B cell (primary cell): ENCODE data around the gene CTTNBP2NL. TPM values are rescaled to one million over a fixed set of nuclear protein-coding genes. Genes with fewer than 3 reads are reported as not detected.

ENCODE experiments used
- ATAC-seq: fragments of 200-7000 bp; cut with Tn5 transposase; one replicate; pipeline ENCODE4 v1.10.0; 2021; ENCODE audit warnings: low read depth, mild to moderate bottlenecking, moderate number of reproducible peaks, moderate library complexity
- CTCF ChIA-PET: fragments of 350-600 bp; sonication (Branson Sonifier 250); formaldehyde crosslinking; loops from one replicate; lab custom pipeline; 2021; ENCODE audit warnings: antibody characterized with exemption, inconsistent platforms; lab: Charles Lee
- POLR2A ChIA-PET: fragments of 350-600 bp; sonication (Branson Sonifier 250); formaldehyde crosslinking; loops from one replicate; lab custom pipeline; 2021; ENCODE audit warnings: antibody characterized with exemption; lab: Charles Lee
- DNase-seq: peaks from one replicate; pipeline ENCODE4 v3.0.0; 2013
- H2AFZ ChIP-seq: 2 replicates; pipeline ENCODE4 v1.6.1; 2012; ENCODE audit warnings: mild to moderate bottlenecking, low read depth, low read length; ENCODE audit not compliant: insufficient read depth, poor library complexity, severe bottlenecking
- H3K27ac ChIP-seq, 2 donors: 1 replicate in 1 of 2; 2 replicates in 1 of 2; pipeline ENCODE4 v1.5.1; 2012 to 2013; ENCODE audit warnings: low read length in 2 of 2, mild to moderate bottlenecking in 2 of 2, moderate library complexity in 1 of 2
- H3K27me3 ChIP-seq, 4 experiments: fragments of 200-600 bp in 1 of 4; sonication (generic) in 1 of 4; replicated peaks in 1 of 4; 1 replicate in 2 of 4; 2 replicates in 2 of 4; pipeline versions ENCODE4 v1.6.1 to v1.7.0; 2013 to 2016; ENCODE audit warnings: low read length in 3 of 4, mild to moderate bottlenecking in 2 of 4, mixed read lengths in 1 of 4, moderate library complexity in 1 of 4; ENCODE audit not compliant: insufficient read depth in 4 of 4, control insufficient read depth in 3 of 4; ENCODE audit errors: control extremely low read depth in 1 of 4
- H3K36me3 ChIP-seq, 2 experiments: replicated peaks in 1 of 2; 1 replicate in 1 of 2; 2 replicates in 1 of 2; pipeline versions ENCODE4 v1.6.1 to v1.7.1; 2013; ENCODE audit warnings: low read length in 1 of 2; ENCODE audit not compliant: insufficient read depth in 2 of 2, control insufficient read depth in 1 of 2; ENCODE audit errors: control extremely low read depth in 1 of 2, extremely low read depth in 1 of 2
- H3K4me1 ChIP-seq, 2 donors: fragments of 200-600 bp in 1 of 2; sonication (generic) in 1 of 2; 1 replicate in 1 of 2; 2 replicates in 1 of 2; pipeline versions ENCODE4 v1.5.1 to v1.6.1; 2013 to 2017; ENCODE audit warnings: low read length in 2 of 2; ENCODE audit not compliant: control insufficient read depth in 2 of 2, insufficient read depth in 2 of 2
- H3K4me2 ChIP-seq: replicated peaks from 2 replicates; pipeline ENCODE3; 2012; ENCODE audit warnings: mild to moderate bottlenecking, low read depth, low read length; ENCODE audit not compliant: poor library complexity, severe bottlenecking
- H3K4me3 ChIP-seq, 5 experiments: fragments of 200-600 bp in 1 of 5; sonication (generic) in 1 of 5; 1 replicate in 3 of 5; 2 replicates in 2 of 5; pipeline versions ENCODE4 v1.5.1 to v1.7.0; 2011 to 2016; ENCODE audit warnings: low read length in 4 of 5, mild to moderate bottlenecking in 4 of 5, low read depth in 2 of 5, control low read depth in 1 of 5, moderate library complexity in 1 of 5; ENCODE audit not compliant: insufficient read depth in 1 of 5; ENCODE audit errors: control extremely low read depth in 1 of 5, extremely low read depth in 1 of 5
- H3K79me2 ChIP-seq: fragments of 200-600 bp; sonication (generic); one replicate; pipeline ENCODE4 v1.6.0; 2016; ENCODE audit warnings: low read length; ENCODE audit not compliant: control insufficient read depth, insufficient read depth
- H3K9ac ChIP-seq: fragments of 200-600 bp; sonication (generic); 2 replicates; pipeline ENCODE4 v1.6.1; 2017; ENCODE audit warnings: mild to moderate bottlenecking, low read length, moderate library complexity
- H3K9me3 ChIP-seq, 3 donors: one replicate each; pipeline versions ENCODE4 v1.6.1 to v1.7.1; 2013; ENCODE audit warnings: low read length in 2 of 3; ENCODE audit not compliant: control insufficient read depth in 2 of 3, insufficient read depth in 1 of 3; ENCODE audit errors: control extremely low read depth in 1 of 3
- H4K20me1 ChIP-seq: 2 replicates; pipeline ENCODE4 v1.6.0; 2012; ENCODE audit warnings: mild to moderate bottlenecking, low read length; ENCODE audit not compliant: insufficient read depth, control insufficient read depth, poor library complexity, severe bottlenecking
- H3K27ac Mint-ChIP-seq: one replicate; pipeline ENCODE4 v1.8.0; 2021; ENCODE audit warnings: mixed read lengths
- H3K27me3 Mint-ChIP-seq: one replicate; pipeline ENCODE4 v1.8.0; 2021; ENCODE audit warnings: mixed read lengths
- H3K4me1 Mint-ChIP-seq: one replicate; pipeline ENCODE4 v1.8.0; 2021; ENCODE audit warnings: mixed read lengths
- H3K4me3 Mint-ChIP-seq: one replicate; pipeline ENCODE4 v1.8.0; 2021; ENCODE audit warnings: mixed read lengths
- H3K9me3 Mint-ChIP-seq: one replicate; pipeline ENCODE4 v1.8.0; 2022; ENCODE audit warnings: mixed read lengths; ENCODE audit not compliant: insufficient read depth
- CTCF ChIP-seq: fragments of 200-600 bp; IDR thresholded peaks from one replicate; pipeline ENCODE4 v1.8.0; 2022; ENCODE audit warnings: antibody characterized with exemption, mild to moderate bottlenecking
- EZH2 ChIP-seq: IDR thresholded peaks from 2 replicates; pipeline ENCODE4 v1.6.1; 2012; ENCODE audit warnings: borderline replicate concordance, low read depth, mild to moderate bottlenecking, moderate library complexity, low read length; ENCODE audit not compliant: insufficient read depth, poor library complexity, severe bottlenecking
- WGBS: methylation state at CpG from one replicate; pipeline ENCODE4 v1.1.5; 2013; ENCODE audit warnings: missing lambda C conversion rate; ENCODE audit not compliant: insufficient coverage; 5-methylcytosine and 5-hydroxymethylcytosine counted together
- intact Hi-C: fragments of 100-400 bp; cut with micrococcal nuclease; formaldehyde crosslinking; loops from one replicate; pipeline ENCODE4 v1.10.0; 2022
- polyA plus RNA-seq: library from polyadenylated mRNA; depleted of rRNA; stranded (reverse); fragments of >200 nt; gene quantifications from 2 replicates; pipeline ENCODE4 v1.2.3, GENCODE V29; 2012
- total RNA-seq, 2 donors: library from RNA; stranded (reverse); fragments of 120-200 nt in 1 of 2; gene quantifications; 1 replicate in 1 of 2; 2 replicates in 1 of 2; pipeline versions ENCODE4 v1.2.3 to v1.2.4, GENCODE V29; 2013 to 2022

The CTTNBP2NL gene
- total and polyA plus RNA-seq, 2 donors (not counting 1 experiment from before 2014, with no cell fraction given) = 0.46 to 28.9 TPM

- no peaks in the 10 kb centered on the region for H3K79me2 ChIP-seq
- H3K9ac ChIP-seq = no peak overlapping the region
- 79% methylated on average over 2 of the region's 3 CpGs for WGBS
- Mint-ChIP-seq H3K27me3 (peaks cover 39% of the 10 kb centered on the region), H3K9me3 (no peaks in the 10 kb centered on the region), H3K4me3 (no peak overlapping the region), H3K4me1 (peaks cover 17% of the 10 kb centered on the region), H3K27ac (no peak overlapping the region)
- no peak overlapping the region for H2AFZ ChIP-seq
- H3K4me3 ChIP-seq = no peak overlapping the region
- no peaks in the 10 kb centered on the region for H3K36me3 ChIP-seq
- TF ChIP-seq CTCF (no peak), EZH2 (no peak)
- H3K4me2 ChIP-seq = no peak overlapping the region
- DNase-seq (no peak), ATAC-seq (no peak)
- H3K4me1 ChIP-seq = peaks cover 10 to 14% of the 10 kb centered on the region in 2 donors
- CTCF ChIA-PET = no interaction called here
- H3K27me3 ChIP-seq = peaks cover 0 to 29% (median 18%) of the 10 kb centered on the region in 4 experiments
- no peak overlapping the region for H3K27ac ChIP-seq
- POLR2A ChIA-PET = no interaction called here
- H4K20me1 ChIP-seq = no peaks in the 10 kb centered on the region
- intact Hi-C loops = no loop called here
- peaks cover 0 to 11% (median 1%) of the 10 kb centered on the region in 3 donors for H3K9me3 ChIP-seq
Measured at GRCh38 chr1:112470966-112471365, 75.0 kb downstream of the CTTNBP2NL start.

GRCh38 chr1:112472142-112472541, 76.1 kb downstream of the CTTNBP2NL start:
- no peak overlapping the region for H3K4me2 ChIP-seq
- peaks cover 0 to 17% (median 11%) of the 10 kb centered on the region in 3 donors for H3K9me3 ChIP-seq
- no peak overlapping the region for H3K27ac Mint-ChIP-seq
- no peak for TF ChIP-seq EZH2
- no peak for TF ChIP-seq CTCF
- no CpG with 5 or more reads among the region's 1 CpG for WGBS
- H3K9me3 Mint-ChIP-seq = peaks cover 4% of the 10 kb centered on the region
- ChIA-PET CTCF (interaction anchor here (0.7 kb wide), 1 partner anchor 143 kb away, joined by 6 read pairs; no protein-coding TSS in a partner anchor), POLR2A (no interaction called here)
- H3K9ac ChIP-seq = no peak overlapping the region
- H3K4me3 ChIP-seq = no peak overlapping the region
- H3K4me3 Mint-ChIP-seq = no peak overlapping the region
- intact Hi-C loops = no loop called here
- no peak for ATAC-seq
- no peaks in the 10 kb centered on the region for H3K36me3 ChIP-seq
- DNase-seq = no peak
- no peaks in the 10 kb centered on the region for H4K20me1 ChIP-seq
- no peak overlapping the region for H3K27ac ChIP-seq
- H2AFZ ChIP-seq = no peak overlapping the region
- peaks cover 0 to 31% (median 18%) of the 10 kb centered on the region in 4 experiments for H3K27me3 ChIP-seq
- peaks cover under 1 to 2% of the 10 kb centered on the region in 2 donors for H3K4me1 ChIP-seq
- H3K79me2 ChIP-seq = no peaks in the 10 kb centered on the region
- peaks cover 44% of the 10 kb centered on the region for H3K27me3 Mint-ChIP-seq
- H3K4me1 Mint-ChIP-seq = peaks cover 6% of the 10 kb centered on the region
